CD4-positive, alpha-beta memory T cell (primary cell): ENCODE measurements around the gene SUSD6. TPM values are rescaled to one million over a fixed set of nuclear protein-coding genes. Genes with fewer than 3 reads are reported as not detected.
"Not testable (repeated sequence)": the region's sequence is repeated elsewhere in the genome, so short reads cannot be mapped to it uniquely, and the experiment has no call there.

Source experiments
- CTCF ChIA-PET: fragments of 350-600 bp; sonication (Branson Sonifier 250); formaldehyde crosslinking; loops from one replicate; lab custom pipeline; 2021; ENCODE audit warnings: inconsistent platforms; ENCODE audit not compliant: partially characterized antibody; lab: Charles Lee
- POLR2A ChIA-PET: fragments of 350-600 bp; sonication (Branson Sonifier 250); formaldehyde crosslinking; loops from one replicate; lab custom pipeline; 2021; ENCODE audit not compliant: partially characterized antibody; lab: Charles Lee
- DNase-seq, 5 donors: peaks; one replicate each; pipeline versions ENCODE4 v3.0.0 to v3.0.0-alpha.2; 2020 to 2022; ENCODE audit warnings: mixed read lengths in 1 of 5
- H3K27ac ChIP-seq: one replicate; pipeline ENCODE4 v1.7.0; 2013; ENCODE audit warnings: low read depth, low read length
- H3K27me3 ChIP-seq: 2 replicates; pipeline ENCODE4 v1.7.0; 2013; ENCODE audit warnings: mild to moderate bottlenecking, low read length, moderate library complexity; ENCODE audit not compliant: insufficient read depth
- H3K36me3 ChIP-seq: 2 replicates; pipeline ENCODE4 v1.7.0; 2013; ENCODE audit warnings: mild to moderate bottlenecking, low read length, moderate library complexity; ENCODE audit not compliant: insufficient read depth
- H3K4me1 ChIP-seq: 2 replicates; pipeline ENCODE4 v1.7.0; 2013; ENCODE audit warnings: mild to moderate bottlenecking, low read length, moderate library complexity; ENCODE audit not compliant: insufficient read depth
- H3K4me3 ChIP-seq, 2 donors: one replicate each; pipeline ENCODE4 v1.7.0; 2013; ENCODE audit warnings: low read length in 2 of 2, mild to moderate bottlenecking in 1 of 2
- H3K9me3 ChIP-seq, 2 donors: one replicate each; pipeline ENCODE4 v1.7.0; 2013; ENCODE audit warnings: low read length in 2 of 2, control low read depth in 1 of 2; ENCODE audit not compliant: control insufficient read depth in 1 of 2
- H3K27ac Mint-ChIP-seq, 7 donors: one replicate each; pipeline ENCODE4 v1.8.0; 2020 to 2021; ENCODE audit warnings: mixed read lengths in 7 of 7, mild to moderate bottlenecking in 6 of 7, inconsistent platforms in 3 of 7, moderate library complexity in 3 of 7
- H3K27me3 Mint-ChIP-seq, 2 donors: one replicate each; pipeline ENCODE4 v1.8.0; 2020 to 2021; ENCODE audit warnings: mixed read lengths in 2 of 2
- H3K36me3 Mint-ChIP-seq, 2 donors: one replicate each; pipeline ENCODE4 v1.8.0; 2020 to 2021; ENCODE audit warnings: mixed read lengths in 2 of 2, inconsistent platforms in 1 of 2, mild to moderate bottlenecking in 1 of 2
- H3K4me1 Mint-ChIP-seq, 4 donors: one replicate each; pipeline ENCODE4 v1.8.0; 2020 to 2021; ENCODE audit warnings: mixed read lengths in 4 of 4, mild to moderate bottlenecking in 1 of 4
- H3K4me3 Mint-ChIP-seq, 8 donors: one replicate each; pipeline ENCODE4 v1.8.0; 2020 to 2021; ENCODE audit warnings: mixed read lengths in 8 of 8, mild to moderate bottlenecking in 7 of 8, moderate library complexity in 6 of 8, inconsistent platforms in 3 of 8
- H3K9me3 Mint-ChIP-seq, 8 donors: one replicate each; pipeline ENCODE4 v1.8.0; 2020 to 2021; ENCODE audit warnings: mixed read lengths in 8 of 8, mild to moderate bottlenecking in 5 of 8, inconsistent platforms in 3 of 8, moderate library complexity in 1 of 8
- intact Hi-C: fragments of 100-400 bp; cut with micrococcal nuclease; formaldehyde crosslinking; loops from one replicate; pipeline ENCODE4 v1.15.1; 2023
- polyA plus RNA-seq, 2 donors: library from polyadenylated mRNA; unstranded; fragments of 300-500 nt; fragmentation: Illumina TruSeq; gene quantifications; one replicate each; pipeline ENCODE4 v1.2.3, GENCODE V29; 2021
- total RNA-seq, 2 experiments: library from RNA; stranded (reverse); gene quantifications; one replicate each; pipeline ENCODE4 v1.2.3, GENCODE V29; 2021

Gene SUSD6
- total and polyA plus RNA-seq, 4 experiments from 2014 or later = 4.8 to 62.0 (median 36.1) TPM

DNA sequence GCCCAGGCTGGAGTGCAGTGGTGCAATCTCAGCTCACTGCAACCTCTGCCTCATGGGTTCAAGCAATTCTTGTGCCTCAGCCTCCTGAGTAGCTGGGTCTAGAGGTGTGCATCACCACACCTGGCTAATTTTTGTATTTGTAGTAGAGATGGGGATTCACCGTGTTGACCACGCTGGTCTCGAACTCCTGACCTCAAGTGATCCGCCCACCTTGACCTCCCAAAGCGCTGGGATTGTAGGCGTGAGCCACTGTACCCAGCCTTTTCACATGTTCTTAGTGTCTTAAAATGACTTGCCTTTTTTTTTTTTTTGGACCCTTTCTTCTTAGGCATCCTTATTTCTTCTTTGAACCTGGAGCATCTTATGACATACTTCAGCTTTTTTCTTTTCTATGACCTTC is 87.8 kb downstream of the SUSD6 start:
- peaks cover 63 to 98% (median 78%) of the 10 kb centered on the region in 4 donors for H3K4me1 Mint-ChIP-seq
- H3K27ac Mint-ChIP-seq = peak overlapping the region in 4 of 7 donors; percentile 0 to 45 (median 10)

DNA sequence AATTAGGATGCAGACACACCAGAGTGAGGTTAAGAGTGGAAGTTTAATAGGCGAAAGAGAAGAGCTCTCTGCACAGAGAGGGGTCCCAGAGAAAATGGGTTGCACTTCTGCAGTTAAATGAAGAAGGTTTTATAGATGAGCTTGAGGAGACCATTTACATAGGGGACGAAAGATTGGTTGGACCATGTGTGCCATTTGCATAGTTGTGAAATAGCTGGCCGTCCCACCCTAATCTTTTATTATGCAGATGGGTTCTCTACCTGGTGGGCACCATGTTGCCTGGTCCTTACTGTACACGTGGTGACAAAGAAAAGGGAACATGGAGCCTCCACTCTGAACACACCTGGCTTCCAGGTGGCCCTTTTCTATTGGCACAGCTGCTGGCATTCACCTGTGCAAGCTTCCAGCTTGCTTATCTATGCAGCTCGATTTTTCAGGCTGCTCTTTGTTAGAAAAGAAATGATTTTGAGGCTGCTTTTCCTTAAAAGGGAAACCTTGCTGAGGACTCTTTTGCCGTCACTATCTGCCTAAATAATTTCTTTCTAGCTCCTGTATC is 88.4 kb downstream of the SUSD6 start:
- Histone ChIP-seq H3K4me3 (no peak overlapping the region), H3K9me3 (no peaks in the 10 kb centered on the region), H3K27me3 (no peaks in the 10 kb centered on the region), H3K27ac (no peak overlapping the region), H3K4me1 (peaks cover 64% of the 10 kb centered on the region), H3K36me3 (peaks cover 15% of the 10 kb centered on the region)
- ChIA-PET POLR2A (interaction anchor here (1.8 kb wide), 1 partner anchor 14 kb away, joined by 3 read pairs; no protein-coding TSS in a partner anchor), CTCF (interaction anchor here (0.8 to 2.6 kb wide), 2 partner anchors 27 to 95 kb away, joined by 3 to 11 read pairs; no protein-coding TSS in a partner anchor)
- Mint-ChIP-seq H3K27me3 (no peaks in the 10 kb centered on the region), H3K4me3 (no peak overlapping the region), H3K9me3 (no peaks in the 10 kb centered on the region), H3K36me3 (peaks cover 12 to 28% of the 10 kb centered on the region in 2 donors), H3K4me1 (peaks cover 61 to 98% (median 72%) of the 10 kb centered on the region in 4 donors), H3K27ac (peak overlapping the region in 3 of 7 donors; percentile 8 to 45 (median 13))
- DNase-seq = no peak
- intact Hi-C loops = loop anchor here (5.0 kb wide), 1 partner anchor 33 kb away; no protein-coding TSS in a partner anchor

More for the DNA sequence above, 87.8 kb downstream of the SUSD6 start:
- H3K27ac ChIP-seq, DNase-seq, intact Hi-C loops, H3K27me3 Mint-ChIP-seq, H3K9me3 ChIP-seq, H3K9me3 Mint-ChIP-seq, H3K4me3 Mint-ChIP-seq, H3K4me3 ChIP-seq, H3K36me3 ChIP-seq, H3K27me3 ChIP-seq: not testable (repeated sequence)
- H3K4me1 ChIP-seq = peaks cover 70% of the 10 kb centered on the region
- peaks cover 9 to 23% of the 10 kb centered on the region in 2 donors for H3K36me3 Mint-ChIP-seq
- ChIA-PET CTCF (interaction anchor here (1.3 to 2.6 kb wide), 2 partner anchors 27 to 115 kb away, joined by 3 to 11 read pairs; no protein-coding TSS in a partner anchor), POLR2A (interaction anchor here (1.8 kb wide), 1 partner anchor 14 kb away, joined by 3 read pairs; no protein-coding TSS in a partner anchor)

DNA sequence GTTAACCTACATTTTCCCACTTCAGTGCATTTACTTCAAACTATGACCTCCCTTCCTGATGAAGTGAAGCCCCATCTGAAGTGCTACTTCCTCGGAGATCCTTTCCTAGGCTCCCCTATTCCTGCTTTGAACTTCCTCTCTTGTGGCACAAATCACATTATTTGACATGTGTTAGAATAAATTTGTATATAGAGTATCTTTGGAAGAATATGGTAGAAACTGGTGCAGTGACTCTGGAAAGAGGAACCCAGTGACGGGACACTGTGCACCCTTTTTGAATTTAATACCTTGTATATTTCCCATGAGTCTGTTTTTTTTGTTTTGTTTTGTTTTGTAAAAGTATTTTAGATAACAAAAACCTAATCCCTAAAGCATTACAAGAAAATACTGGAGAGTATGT is 89.2 kb downstream of the SUSD6 start:
- H3K4me1 Mint-ChIP-seq = peaks cover 56 to 95% (median 66%) of the 10 kb centered on the region in 4 donors
- POLR2A ChIA-PET = no interaction called here
- Histone ChIP-seq H3K9me3 (no peaks in the 10 kb centered on the region), H3K27ac (no peak overlapping the region), H3K4me3 (no peak overlapping the region), H3K27me3 (no peaks in the 10 kb centered on the region), H3K36me3 (peaks cover 15% of the 10 kb centered on the region), H3K4me1 (peaks cover 57% of the 10 kb centered on the region)
- intact Hi-C loops = loop anchor here (5.0 kb wide), 1 partner anchor 33 kb away; no protein-coding TSS in a partner anchor
- no peak overlapping the region for H3K4me3 Mint-ChIP-seq
- no peaks in the 10 kb centered on the region for H3K9me3 Mint-ChIP-seq
- H3K27ac Mint-ChIP-seq = peak overlapping the region in 4 of 7 donors; percentile 21 to 84 (median 44)
- CTCF ChIA-PET = interaction anchor here (1.2 kb wide), 1 partner anchor 116 kb away, joined by 3 read pairs; no protein-coding TSS in a partner anchor
- H3K27me3 Mint-ChIP-seq = no peaks in the 10 kb centered on the region
- DNase-seq = no peak
- peaks cover 14 to 36% of the 10 kb centered on the region in 2 donors for H3K36me3 Mint-ChIP-seq

GRCh38 chr14:69701291-69701690 is 89.9 kb downstream of the SUSD6 start:
- Histone ChIP-seq H3K4me3 (no peak overlapping the region), H3K27ac (no peak overlapping the region), H3K9me3 (no peaks in the 10 kb centered on the region), H3K4me1 (peaks cover 49% of the 10 kb centered on the region), H3K36me3 (peaks cover 15% of the 10 kb centered on the region), H3K27me3 (no peaks in the 10 kb centered on the region)
- ChIA-PET POLR2A (interaction anchor here (0.9 kb wide), 1 partner anchor 76 kb away, joined by 3 read pairs; no protein-coding TSS in a partner anchor), CTCF (interaction anchor here (1.2 kb wide), 1 partner anchor 117 kb away, joined by 3 read pairs; no protein-coding TSS in a partner anchor)
- DNase-seq = no peak
- intact Hi-C loops = loop anchor here (5.0 kb wide), 1 partner anchor 34 kb away; no protein-coding TSS in a partner anchor
- no peaks in the 10 kb centered on the region for H3K27me3 Mint-ChIP-seq
- H3K27ac Mint-ChIP-seq = peak overlapping the region in 6 of 7 donors; percentile 30 to 65 (median 48)
- peaks cover 52 to 94% (median 61%) of the 10 kb centered on the region in 4 donors for H3K4me1 Mint-ChIP-seq
- no peaks in the 10 kb centered on the region for H3K9me3 Mint-ChIP-seq
- peaks cover 20 to 42% of the 10 kb centered on the region in 2 donors for H3K36me3 Mint-ChIP-seq
- H3K4me3 Mint-ChIP-seq = no peak overlapping the region

GRCh38 chr14:69701857-69702256 is 90.5 kb downstream of the SUSD6 start:
- no peak overlapping the region for H3K27ac ChIP-seq
- H3K27me3 Mint-ChIP-seq = no peaks in the 10 kb centered on the region
- H3K27me3 ChIP-seq = no peaks in the 10 kb centered on the region
- H3K36me3 Mint-ChIP-seq = peaks cover 22 to 48% of the 10 kb centered on the region in 2 donors
- H3K36me3 ChIP-seq = peaks cover 15% of the 10 kb centered on the region
- intact Hi-C loops = loop anchor here (5.0 kb wide), 1 partner anchor 35 kb away; no protein-coding TSS in a partner anchor
- H3K9me3 ChIP-seq = no peaks in the 10 kb centered on the region
- peaks cover 47 to 88% (median 56%) of the 10 kb centered on the region in 4 donors for H3K4me1 Mint-ChIP-seq
- POLR2A ChIA-PET = interaction anchor here (0.9 kb wide), 1 partner anchor 77 kb away, joined by 3 read pairs; no protein-coding TSS in a partner anchor
- H3K9me3 Mint-ChIP-seq = no peaks in the 10 kb centered on the region
- H3K4me1 ChIP-seq = peaks cover 44% of the 10 kb centered on the region
- H3K4me3 ChIP-seq = no peak overlapping the region
- no peak for DNase-seq
- CTCF ChIA-PET = interaction anchor here (1.2 kb wide), 1 partner anchor 117 kb away, joined by 3 read pairs; no protein-coding TSS in a partner anchor
- no peak overlapping the region for H3K4me3 Mint-ChIP-seq
- peak overlapping the region in 2 of 7 donors; percentile 47 to 58 for H3K27ac Mint-ChIP-seq

DNA sequence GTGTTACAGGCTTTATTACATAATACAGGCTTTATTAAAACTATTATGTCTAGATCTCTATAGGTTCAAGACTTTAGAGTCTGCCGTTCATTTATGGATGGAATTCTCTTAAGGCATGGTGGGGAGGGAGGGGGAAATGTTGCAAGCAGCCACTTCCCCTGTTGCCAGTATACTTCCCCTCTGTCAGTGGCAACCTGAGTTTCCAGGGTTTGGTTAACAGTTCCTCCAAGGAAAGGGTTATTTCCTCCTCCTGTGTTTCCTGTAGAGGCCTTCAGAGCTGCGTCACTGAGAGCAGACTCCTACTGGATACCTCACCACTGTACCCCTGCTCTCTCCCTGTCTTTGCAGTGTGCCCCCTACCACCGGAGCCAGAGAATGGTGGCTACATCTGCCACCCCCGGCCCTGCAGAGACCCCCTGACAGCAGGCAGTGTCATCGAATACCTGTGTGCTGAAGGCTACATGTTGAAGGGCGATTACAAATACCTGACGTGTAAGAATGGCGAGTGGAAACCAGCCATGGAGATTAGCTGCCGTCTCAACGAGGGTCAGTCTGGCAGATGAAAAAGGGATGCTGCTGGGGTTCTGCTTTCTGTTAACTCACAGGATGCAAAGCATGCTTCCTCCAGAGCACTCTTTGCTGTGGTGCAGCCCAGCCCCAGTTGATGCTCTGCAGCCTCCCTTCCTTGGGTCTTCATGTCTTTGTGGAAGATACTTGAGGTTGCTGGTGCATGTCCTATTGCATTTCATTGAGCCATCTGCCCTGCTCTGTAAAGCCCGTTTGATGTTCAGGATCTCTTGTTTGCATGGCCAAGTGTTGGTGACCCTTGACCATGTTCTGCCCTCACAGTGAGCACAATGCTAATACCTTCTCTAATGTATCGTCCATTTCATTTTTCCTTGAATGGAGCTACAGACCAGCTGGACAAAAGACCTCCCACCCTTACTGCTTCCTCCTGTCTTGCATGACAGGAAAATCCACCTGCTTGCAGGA is 91.9 kb downstream of the SUSD6 start:
- Histone ChIP-seq H3K36me3 (peaks cover 21% of the 10 kb centered on the region), H3K4me1 (peaks cover 36% of the 10 kb centered on the region), H3K27me3 (no peaks in the 10 kb centered on the region), H3K27ac (no peak overlapping the region), H3K9me3 (no peaks in the 10 kb centered on the region), H3K4me3 (no peak overlapping the region)
- POLR2A ChIA-PET = no interaction called here
- peaks cover 40 to 73% (median 45%) of the 10 kb centered on the region in 4 donors for H3K4me1 Mint-ChIP-seq
- no peaks in the 10 kb centered on the region for H3K9me3 Mint-ChIP-seq
- intact Hi-C loops = loop anchor here (5.0 kb wide), 1 partner anchor 36 kb away; no protein-coding TSS in a partner anchor
- H3K36me3 Mint-ChIP-seq = peaks cover 30 to 55% of the 10 kb centered on the region in 2 donors
- no peaks in the 10 kb centered on the region for H3K27me3 Mint-ChIP-seq
- DNase-seq = no peak
- peak overlapping the region in 6 of 7 donors; percentile 8 to 84 (median 64) for H3K27ac Mint-ChIP-seq
- H3K4me3 Mint-ChIP-seq = no peak overlapping the region
- CTCF ChIA-PET = interaction anchor here (0.6 to 1.5 kb wide), 2 partner anchors 49 to 119 kb away, joined by 3 read pairs; no protein-coding TSS in a partner anchor
